HEK293T (cell line): ENCODE results near the gene NFIX.

Source experiments
- ARNT ChIP-seq: fragments of 450-650 bp; IDR thresholded peaks from 2 replicates; pipeline ENCODE4 v1.6.1; 2017; ENCODE audit warnings: mild to moderate bottlenecking
- FOXK2 ChIP-seq: fragments of 450-650 bp; IDR thresholded peaks from 2 replicates; pipeline ENCODE4 v1.6.1; 2016; ENCODE audit warnings: mild to moderate bottlenecking
- FOXM1 ChIP-seq: fragments of 450-650 bp; IDR thresholded peaks from 2 replicates; pipeline ENCODE4 v1.6.1; 2017; ENCODE audit warnings: mild to moderate bottlenecking, borderline replicate concordance
- L3MBTL2 ChIP-seq: fragments of 450-650 bp; conservative IDR thresholded peaks from 2 replicates; pipeline ENCODE4 v1.6.1; 2016; ENCODE audit warnings: mild to moderate bottlenecking
- NFRKB ChIP-seq: fragments of 450-650 bp; IDR thresholded peaks from 2 replicates; pipeline ENCODE4 v1.6.1; 2016; ENCODE audit warnings: mild to moderate bottlenecking, moderate library complexity

- TF ChIP-seq L3MBTL2 (no peak), NFRKB (no peak), FOXK2 (no peak), FOXM1 (no peak), ARNT (no peak)
Observed at GRCh38 chr19:13026462-13027370, 31.4 kb downstream of the NFIX start.
